ENCODE results near the gene ALDH18A1.

DNA sequence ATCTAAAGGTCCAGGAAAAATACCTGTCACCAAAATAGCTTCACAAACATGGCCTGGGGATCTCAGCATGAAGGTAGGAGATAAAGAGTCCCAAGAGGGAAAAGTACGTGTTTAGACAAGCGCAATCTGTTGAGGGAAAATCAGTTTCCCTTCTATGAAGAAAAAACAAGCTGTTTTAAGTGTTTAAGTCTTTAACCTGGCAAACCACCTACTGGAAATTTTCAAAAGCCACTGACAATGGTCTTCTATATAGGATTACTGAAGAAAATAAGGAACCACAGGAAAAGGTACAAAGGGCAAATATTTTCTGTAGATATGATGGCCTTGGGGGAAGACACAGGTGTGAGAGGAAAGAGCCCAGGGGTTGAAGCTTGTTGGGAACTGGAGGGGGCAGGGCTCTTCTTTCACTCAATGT lies 21.2 kb downstream of the ALDH18A1 start:
- TF ChIP-seq, protein P1, sequence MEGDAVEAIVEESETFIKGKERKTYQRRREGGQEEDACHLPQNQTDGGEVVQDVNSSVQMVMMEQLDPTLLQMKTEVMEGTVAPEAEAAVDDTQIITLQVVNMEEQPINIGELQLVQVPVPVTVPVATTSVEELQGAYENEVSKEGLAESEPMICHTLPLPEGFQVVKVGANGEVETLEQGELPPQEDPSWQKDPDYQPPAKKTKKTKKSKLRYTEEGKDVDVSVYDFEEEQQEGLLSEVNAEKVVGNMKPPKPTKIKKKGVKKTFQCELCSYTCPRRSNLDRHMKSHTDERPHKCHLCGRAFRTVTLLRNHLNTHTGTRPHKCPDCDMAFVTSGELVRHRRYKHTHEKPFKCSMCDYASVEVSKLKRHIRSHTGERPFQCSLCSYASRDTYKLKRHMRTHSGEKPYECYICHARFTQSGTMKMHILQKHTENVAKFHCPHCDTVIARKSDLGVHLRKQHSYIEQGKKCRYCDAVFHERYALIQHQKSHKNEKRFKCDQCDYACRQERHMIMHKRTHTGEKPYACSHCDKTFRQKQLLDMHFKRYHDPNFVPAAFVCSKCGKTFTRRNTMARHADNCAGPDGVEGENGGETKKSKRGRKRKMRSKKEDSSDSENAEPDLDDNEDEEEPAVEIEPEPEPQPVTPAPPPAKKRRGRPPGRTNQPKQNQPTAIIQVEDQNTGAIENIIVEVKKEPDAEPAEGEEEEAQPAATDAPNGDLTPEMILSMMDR (IDR thresholded peaks at IDR 0.05; ENCODE audit: low read length): no peak
- no peak for TF ChIP-seq EZH2 (IDR thresholded peaks at IDR 0.05; ENCODE audit: borderline replicate concordance, low read length)

Data from OCI-LY1 (cell line).